Renal cortical epithelial cell (primary cell): ENCODE measurements around the gene OR51B2. TPM values are rescaled to one million over a fixed set of nuclear protein-coding genes. Genes with fewer than 3 reads are reported as not detected.
A peak's percentile ranks its signal among the peaks of the same experiment; 100 is the strongest.
"Not testable (repeated sequence)": the region's sequence is repeated elsewhere in the genome, so short reads cannot be mapped to it uniquely, and the experiment has no call there.

Experiments used
- DNase-seq: peaks from one replicate; pipeline ENCODE4 v3.0.0-alpha.2; 2011; ENCODE audit warnings: low read depth
- total RNA-seq: library from RNA; depleted of rRNA; stranded (reverse); fragments of >200 nt; gene quantifications from 2 replicates; pipeline ENCODE4 v1.2.3, GENCODE V29; 2014

The OR51B2 gene, protein sequence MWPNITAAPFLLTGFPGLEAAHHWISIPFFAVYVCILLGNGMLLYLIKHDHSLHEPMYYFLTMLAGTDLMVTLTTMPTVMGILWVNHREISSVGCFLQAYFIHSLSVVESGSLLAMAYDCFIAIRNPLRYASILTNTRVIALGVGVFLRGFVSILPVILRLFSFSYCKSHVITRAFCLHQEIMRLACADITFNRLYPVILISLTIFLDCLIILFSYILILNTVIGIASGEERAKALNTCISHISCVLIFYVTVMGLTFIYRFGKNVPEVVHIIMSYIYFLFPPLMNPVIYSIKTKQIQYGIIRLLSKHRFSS
- total RNA-seq, result not detected in 2 replicates

GRCh38 chr11:5324197-5324596 is at the start of gene OR51B2:
TSS of gene OR51B2 (minus strand) at chr11:5324297. CDS start at chr11:5324297, 0 bp downstream.
- no peak for DNase-seq

DNA sequence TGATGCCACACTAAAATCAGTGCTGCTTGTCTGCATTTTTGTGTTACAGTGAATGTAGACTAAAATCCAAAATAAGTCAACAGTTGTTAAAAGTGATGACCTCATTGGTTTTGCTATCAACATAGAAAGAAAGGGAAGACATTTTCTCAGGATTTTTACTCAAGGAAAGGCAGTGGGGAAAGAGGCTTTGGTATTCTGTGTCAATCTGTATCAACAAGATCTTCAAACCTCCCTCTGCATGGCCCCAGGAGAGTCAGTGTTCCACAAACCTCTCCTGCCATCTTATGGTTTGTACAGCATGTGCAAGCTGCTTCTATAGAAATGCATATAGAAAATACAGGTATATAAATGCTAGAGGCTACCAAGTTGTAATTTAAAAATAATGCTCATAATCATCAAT is 45.7 kb upstream of the OR51B2 start:
- DNase-seq, result no peak

- no peak for DNase-seq
Observed at GRCh38 chr11:5368502-5369043, 44.5 kb upstream of the OR51B2 start.

DNA sequence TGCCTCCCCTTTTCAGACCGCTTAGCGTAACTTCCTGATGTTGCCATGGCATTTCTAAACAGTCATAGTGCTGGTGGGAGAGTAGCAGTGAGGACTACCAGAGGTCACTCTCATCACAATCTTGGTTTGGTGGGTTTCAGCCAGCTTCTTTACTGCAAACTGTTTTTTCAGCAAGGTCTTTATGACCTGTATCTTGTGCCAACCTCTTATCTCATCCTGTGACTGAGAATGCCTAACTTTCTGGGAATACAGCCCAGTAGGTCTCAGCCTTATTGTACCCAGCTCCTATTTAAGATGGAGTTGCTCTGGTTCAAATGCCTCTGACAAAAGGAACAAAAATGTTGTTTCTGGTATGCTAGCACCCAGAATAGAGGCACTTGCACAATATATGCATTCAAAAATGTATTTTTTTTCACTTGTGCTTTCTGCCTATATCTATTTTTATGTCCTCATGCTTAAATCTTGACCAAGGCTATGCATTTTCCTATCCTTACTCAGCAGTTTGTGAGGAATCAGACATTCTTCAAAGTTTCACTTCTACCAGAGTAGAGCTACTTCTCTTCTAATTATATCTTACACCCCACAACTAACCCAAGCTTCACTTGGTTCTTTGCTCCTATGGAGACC is 43.5 kb upstream of the OR51B2 start:
- peak; percentile 43 for DNase-seq

- no peak for DNase-seq
Observed at GRCh38 chr11:5366856-5367255, 42.8 kb upstream of the OR51B2 start.

DNA sequence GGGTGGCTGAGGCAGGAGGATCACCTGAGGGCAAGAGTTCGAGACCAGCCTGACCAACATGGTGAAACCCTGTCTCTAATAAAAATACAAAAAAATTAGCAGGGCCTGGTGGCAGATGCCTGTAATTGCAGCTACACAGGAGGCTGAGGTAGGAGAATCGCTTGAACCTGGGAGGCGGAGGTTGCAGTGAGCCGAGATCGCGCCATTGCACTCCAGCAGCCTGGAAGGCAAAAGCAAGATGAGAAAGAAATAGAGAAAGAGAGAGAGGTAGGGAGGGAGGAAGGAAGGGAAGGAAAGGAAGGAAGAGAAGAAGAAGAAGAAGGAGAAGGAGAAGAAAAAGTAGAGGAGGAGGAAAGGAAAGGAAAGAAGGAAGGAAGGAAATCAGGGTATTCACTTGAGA is 42.3 kb upstream of the OR51B2 start:
- DNase-seq, result not testable (repeated sequence)

DNA sequence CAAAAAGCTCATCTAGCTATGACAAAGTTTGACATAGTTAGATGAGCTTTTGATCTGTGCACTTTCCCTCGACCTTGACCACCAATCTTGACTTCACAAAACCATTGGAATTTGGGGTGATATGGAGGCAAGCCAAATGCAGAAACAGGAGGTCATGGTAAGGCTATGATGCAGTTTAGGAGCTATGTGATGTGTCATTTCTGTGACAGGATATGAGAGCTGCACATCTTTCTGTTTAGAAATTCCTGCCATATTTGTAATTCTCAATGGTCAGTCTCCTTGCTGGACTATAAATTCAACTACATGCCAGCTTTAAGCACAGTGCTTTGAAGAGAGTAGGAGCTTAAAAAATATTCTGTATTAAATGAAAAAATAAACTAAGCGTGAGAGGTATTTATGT is 40.1 kb upstream of the OR51B2 start:
- DNase-seq, result peak; percentile 42

DNA sequence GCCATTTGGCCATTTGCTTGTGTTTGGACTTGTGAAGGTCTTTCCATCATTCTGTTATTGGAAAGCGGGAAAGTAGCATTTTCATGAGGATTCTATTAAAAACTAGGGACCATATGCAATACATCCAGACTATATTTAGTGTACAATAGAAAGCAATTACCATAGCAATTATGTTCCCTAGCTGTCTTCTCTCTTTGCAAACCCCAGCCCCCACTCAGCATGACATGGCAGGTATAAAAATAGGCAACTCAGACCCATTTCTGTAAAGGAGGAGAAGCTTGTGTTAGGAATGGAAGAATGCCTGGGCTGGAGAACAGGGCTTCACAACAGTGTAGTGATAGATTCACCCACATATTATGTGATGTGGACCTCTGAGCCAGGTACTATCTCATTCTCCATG is 39.6 kb upstream of the OR51B2 start:
- no peak for DNase-seq

- DNase-seq, result no peak
Observed at GRCh38 chr11:5362017-5362625, 38.0 kb upstream of the OR51B2 start.

GRCh38 chr11:5356031-5356430 is 31.9 kb upstream of the OR51B2 start:
- DNase-seq, result not testable (repeated sequence)

- DNase-seq, result no peak
Observed at GRCh38 chr11:5351208-5351607, 27.1 kb upstream of the OR51B2 start, which contains the start of gene OR51B6. TSS of gene OR51B6 (plus strand) at chr11:5351508. CDS start at chr11:5351508, 0 bp downstream.

DNA sequence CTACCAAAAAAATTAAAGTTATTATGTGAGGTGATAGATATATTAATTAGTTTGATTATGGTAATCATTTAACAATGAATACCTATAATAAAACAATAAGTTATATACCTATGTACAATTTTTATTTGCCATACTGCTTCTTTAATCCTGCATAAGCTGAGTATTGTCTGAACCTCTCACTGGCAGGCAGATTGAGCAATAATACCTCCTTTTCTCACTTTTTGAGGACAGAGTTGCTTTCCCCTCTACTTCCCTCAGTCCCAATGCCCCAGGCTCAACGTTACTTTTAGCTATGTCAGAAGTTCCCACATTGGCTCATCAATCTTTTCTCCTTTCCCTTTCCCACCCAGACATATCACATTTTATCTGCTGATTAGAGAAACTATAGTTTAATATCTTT is 25.5 kb upstream of the OR51B2 start:
- no peak for DNase-seq

GRCh38 chr11:5348551-5349194 is 24.6 kb upstream of the OR51B2 start:
- DNase-seq, result no peak

GRCh38 chr11:5345831-5346230 is 21.7 kb upstream of the OR51B2 start:
- DNase-seq, result no peak

- DNase-seq, result no peak
Observed at GRCh38 chr11:5343474-5344335, 19.6 kb upstream of the OR51B2 start, which contains the start of gene OR51B5. TSS of gene OR51B5 (minus strand) at chr11:5343524. CDS start at chr11:5343524, 0 bp downstream.

- DNase-seq, result no peak
Observed at GRCh38 chr11:5339771-5340322, 15.8 kb upstream of the OR51B2 start.

GRCh38 chr11:5337253-5337652 is 13.2 kb upstream of the OR51B2 start:
- DNase-seq, result not testable (repeated sequence)

- DNase-seq, result no peak
Observed at GRCh38 chr11:5336331-5336730, 12.2 kb upstream of the OR51B2 start.

DNA sequence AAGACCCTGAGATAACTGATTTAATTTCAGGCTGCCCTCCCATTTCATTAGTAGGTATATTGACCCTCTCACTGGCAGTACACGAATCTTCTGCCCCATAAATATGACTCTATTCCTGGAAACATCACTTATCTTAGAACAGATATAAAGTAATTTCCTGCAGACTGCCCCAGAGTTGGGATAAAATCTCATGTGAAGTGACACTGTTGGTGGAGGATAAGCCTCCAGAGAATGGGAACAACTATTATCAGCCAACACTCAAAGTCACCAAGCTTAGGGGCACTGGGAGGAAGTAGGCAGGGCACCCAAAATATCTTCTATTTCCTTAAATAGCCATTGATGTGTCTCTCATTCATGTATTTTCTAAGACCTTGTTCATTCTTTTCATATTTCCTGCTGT is 11.1 kb upstream of the OR51B2 start:
- no peak for DNase-seq

DNA sequence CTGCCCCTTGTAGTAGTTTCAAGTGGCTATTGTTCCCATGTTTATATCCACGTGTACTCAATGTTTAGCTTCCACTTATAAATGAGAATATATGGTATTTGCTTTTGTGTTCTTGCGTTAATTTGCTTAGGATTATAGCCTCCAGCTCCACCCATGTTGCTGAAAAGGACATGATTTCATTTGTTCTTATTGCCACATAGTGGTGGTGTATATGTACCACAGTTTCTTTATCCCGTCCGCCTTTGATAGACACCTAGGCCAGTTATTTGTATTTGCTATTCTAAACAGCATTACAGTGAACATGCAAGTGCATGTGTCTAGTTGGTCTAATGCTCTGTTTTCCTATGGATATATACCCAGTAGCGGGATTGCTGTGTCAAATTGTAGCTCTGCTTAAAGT is 6.8 kb downstream of the OR51B2 start:
- DNase-seq, result no peak
